ENCODE measurements around the gene RUBCNL.

RUBCNL gene

DNA sequence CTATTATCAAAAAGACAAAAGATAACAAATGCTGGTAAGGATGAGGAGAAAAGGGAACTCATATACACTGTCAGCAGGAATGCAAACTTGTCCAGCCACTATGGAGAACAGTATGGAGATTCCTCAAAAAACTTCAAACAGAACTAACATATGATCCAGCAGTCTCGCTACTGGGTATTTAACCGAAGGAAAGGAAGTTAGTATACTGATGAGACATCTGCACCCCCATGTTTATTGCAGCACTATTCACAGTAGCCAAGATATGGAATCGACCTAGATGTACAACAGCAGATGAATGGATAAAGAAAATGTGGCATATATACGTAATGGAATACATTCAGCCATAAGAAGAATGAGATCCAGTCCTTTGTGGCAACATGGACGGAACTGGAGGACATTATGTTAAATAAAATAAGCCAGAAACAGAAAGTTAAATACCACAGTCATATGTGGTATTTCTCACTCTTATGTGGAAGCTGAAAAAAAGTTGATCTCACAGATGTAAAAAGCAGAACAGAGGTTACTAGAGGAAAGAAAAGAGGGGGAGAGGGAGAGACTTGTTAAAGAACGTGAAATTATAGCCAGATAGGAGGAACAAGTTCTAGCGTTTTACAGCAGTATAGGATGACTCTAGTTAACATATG is 83.2 kb downstream of the RUBCNL start:
- no peak for DNase-seq

DNA sequence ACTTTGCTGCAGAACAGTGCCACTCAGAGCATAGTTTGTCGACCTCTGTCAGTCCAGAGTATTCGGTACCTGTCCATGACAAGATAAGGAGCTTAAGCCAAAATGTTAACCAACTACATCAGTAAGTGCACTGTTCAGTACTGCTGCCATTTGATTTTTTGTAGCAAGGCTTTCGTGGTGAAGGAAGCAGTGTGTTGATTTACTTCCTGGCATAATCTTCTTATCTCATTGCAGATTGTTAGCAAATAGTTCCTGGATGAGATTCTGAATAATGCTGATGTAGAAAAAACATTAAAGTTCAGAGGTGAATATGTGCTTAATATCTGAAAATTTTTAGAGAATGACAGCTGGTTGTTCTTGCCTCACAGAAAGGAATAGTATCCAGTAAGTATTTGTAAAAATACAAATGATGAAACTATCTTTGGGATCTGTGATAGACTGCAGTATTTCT is 89.7 kb downstream of the RUBCNL start:
- DNase-seq: no peak

- DNase-seq: no peak
Measured at GRCh38 chr13:46296921-46297320, 90.1 kb downstream of the RUBCNL start.

- DNase-seq: no peak
Measured at GRCh38 chr13:46296115-46296822, 90.8 kb downstream of the RUBCNL start.

DNA sequence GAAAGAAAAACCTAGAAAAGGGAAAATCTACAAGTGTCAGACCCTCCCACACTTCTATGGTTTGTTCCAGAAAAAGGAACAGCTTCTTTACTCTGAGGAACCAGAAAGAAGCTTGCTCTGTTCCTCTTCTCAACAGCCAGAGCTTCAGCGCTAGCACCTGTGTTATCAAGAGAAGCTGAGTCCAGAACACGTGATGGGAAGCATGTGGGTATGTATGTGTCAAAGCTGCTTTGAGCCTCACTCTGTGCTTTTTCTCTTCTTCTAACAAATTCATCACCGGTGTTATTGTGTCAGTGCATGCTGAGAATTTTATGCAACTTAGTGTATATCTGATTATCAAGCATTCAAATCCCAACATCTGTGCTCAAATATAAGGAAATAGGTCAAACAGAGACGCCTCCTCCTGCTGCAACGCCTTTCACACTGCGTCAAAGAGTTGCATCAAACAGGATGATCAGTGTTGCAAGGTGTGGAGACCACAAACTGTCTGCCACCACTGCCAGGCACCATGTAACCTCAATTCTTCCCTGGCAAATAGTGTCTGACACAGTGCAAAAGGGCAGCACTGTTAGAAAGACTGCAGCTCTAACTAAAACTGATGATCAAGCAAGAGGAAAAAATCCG is 91.4 kb downstream of the RUBCNL start:
- DNase-seq: peak; percentile 18

- DNase-seq: no peak
Measured at GRCh38 chr13:46293436-46293835, 93.6 kb downstream of the RUBCNL start.
